ENCODE measurements around the gene NFIB.

DNA sequence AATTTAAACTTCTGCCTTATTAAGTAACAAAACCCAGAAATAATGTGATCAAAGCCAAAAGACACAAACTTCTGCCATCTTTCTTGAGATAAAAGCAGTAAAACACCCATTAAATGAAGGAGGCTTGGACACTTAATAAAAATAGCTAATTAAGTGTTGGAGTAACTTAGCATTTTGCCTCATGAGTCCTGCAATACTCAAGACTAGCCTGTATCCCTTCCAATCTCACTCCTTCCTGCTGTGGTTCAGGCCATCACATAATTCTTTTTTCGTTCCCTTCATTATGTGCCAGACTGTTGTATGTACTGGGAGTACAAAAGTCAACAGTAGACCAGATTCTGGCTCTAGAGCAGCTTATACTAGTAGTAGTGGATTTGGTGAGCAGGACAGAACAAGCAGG is 250.2 kb downstream of the NFIB start:
- TF ChIP-seq, protein P1, sequence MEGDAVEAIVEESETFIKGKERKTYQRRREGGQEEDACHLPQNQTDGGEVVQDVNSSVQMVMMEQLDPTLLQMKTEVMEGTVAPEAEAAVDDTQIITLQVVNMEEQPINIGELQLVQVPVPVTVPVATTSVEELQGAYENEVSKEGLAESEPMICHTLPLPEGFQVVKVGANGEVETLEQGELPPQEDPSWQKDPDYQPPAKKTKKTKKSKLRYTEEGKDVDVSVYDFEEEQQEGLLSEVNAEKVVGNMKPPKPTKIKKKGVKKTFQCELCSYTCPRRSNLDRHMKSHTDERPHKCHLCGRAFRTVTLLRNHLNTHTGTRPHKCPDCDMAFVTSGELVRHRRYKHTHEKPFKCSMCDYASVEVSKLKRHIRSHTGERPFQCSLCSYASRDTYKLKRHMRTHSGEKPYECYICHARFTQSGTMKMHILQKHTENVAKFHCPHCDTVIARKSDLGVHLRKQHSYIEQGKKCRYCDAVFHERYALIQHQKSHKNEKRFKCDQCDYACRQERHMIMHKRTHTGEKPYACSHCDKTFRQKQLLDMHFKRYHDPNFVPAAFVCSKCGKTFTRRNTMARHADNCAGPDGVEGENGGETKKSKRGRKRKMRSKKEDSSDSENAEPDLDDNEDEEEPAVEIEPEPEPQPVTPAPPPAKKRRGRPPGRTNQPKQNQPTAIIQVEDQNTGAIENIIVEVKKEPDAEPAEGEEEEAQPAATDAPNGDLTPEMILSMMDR (conservative IDR thresholded peaks at IDR 0.05), result no peak
- TF ChIP-seq EZH2 (IDR thresholded peaks at IDR 0.05; ENCODE audit: low read depth), result no peak

Data from PC-9 (cell line).